K562 (cell line): ENCODE results near the gene CCT8L2. TPM values are rescaled to one million over a fixed set of nuclear protein-coding genes. Genes with fewer than 3 reads are reported as not detected.

Experiments
- ATAC-seq: fragments of 200-7000 bp; cut with Tn5 transposase; 3 replicates; pipeline ENCODE4 v1.9.1; 2020; ENCODE audit warnings: moderate library complexity
- BruUV-seq: library from RNA; stranded (reverse); fragments of 400-500 nt; replicated peaks from 2 replicates; lab custom pipeline; 2021; lab: Mats Ljungman, UMichigan
- CTCF ChIA-PET: fragments of 300-600 bp; formaldehyde crosslinking; extraction: SDS; loops from one replicate; lab custom pipeline; 2021; ENCODE audit warnings: low intra/inter-chr PET ratio; lab: Yijun Ruan, JAX
- POLR2A ChIA-PET: fragments of 300-600, 350-650 bp; sonication (Branson Sonifier 250); formaldehyde crosslinking; extraction: SDS; loops from one replicate; lab custom pipeline; 2021; ENCODE audit warnings: antibody characterized with exemption, inconsistent platforms; lab: Yijun Ruan, JAX
- DNase-seq, 4 experiments: peaks; one replicate each; pipeline versions ENCODE4 v3.0.0 to v3.0.0-alpha.2; 2011 to 2018; ENCODE audit warnings: low spot score in 3 of 4, mixed read lengths in 3 of 4; ENCODE audit errors: extremely low read depth in 1 of 4
- FAIRE-seq: peaks from 2 replicates; lab custom pipeline; 2011; peaks lifted over from hg19 to GRCh38; lab: Jason Lieb, UNC
- H2AFZ ChIP-seq: 2 replicates; pipeline ENCODE4 v1.6.0; 2011; ENCODE audit warnings: low read depth, low read length, control low read depth, inconsistent platforms
- H3K27ac ChIP-seq: fragments of 200-600 bp; 3 replicates; pipeline ENCODE4 v1.8.0; 2011; ENCODE audit warnings: low read depth, mild to moderate bottlenecking, control low read depth, inconsistent platforms, low read length, moderate library complexity, mixed read lengths; ENCODE audit errors: extremely low read depth
- H3K27me3 ChIP-seq, 2 experiments: fragments of 300-600 bp in 1 of 2; 2 replicates in 1 of 2; 3 replicates in 1 of 2; pipeline versions ENCODE4 v1.6.0 to v1.8.0; 2011; ENCODE audit warnings: inconsistent platforms in 2 of 2, low read length in 2 of 2, mild to moderate bottlenecking in 1 of 2, mixed read lengths in 1 of 2, moderate library complexity in 1 of 2; ENCODE audit not compliant: control insufficient read depth in 2 of 2, insufficient read depth in 2 of 2
- H3K36me3 ChIP-seq: fragments of 300-600 bp; 3 replicates; pipeline ENCODE4 v1.8.0; 2011; ENCODE audit warnings: mild to moderate bottlenecking, low read length, inconsistent platforms; ENCODE audit not compliant: control insufficient read depth, insufficient read depth
- H3K4me1 ChIP-seq, 2 experiments: fragments of 200-600 bp in 1 of 2; replicated peaks in 1 of 2; 2 replicates in 1 of 2; 3 replicates in 1 of 2; pipeline versions ENCODE4 v1.5.1 to v1.8.0; 2011; ENCODE audit warnings: inconsistent platforms in 2 of 2, low read length in 2 of 2, mild to moderate bottlenecking in 1 of 2, mixed read lengths in 1 of 2, moderate library complexity in 1 of 2; ENCODE audit not compliant: control insufficient read depth in 2 of 2, insufficient read depth in 2 of 2
- H3K4me2 ChIP-seq: 2 replicates; pipeline ENCODE4 v1.6.1; 2011; ENCODE audit warnings: low read length, control low read depth, inconsistent platforms, mixed read lengths; ENCODE audit not compliant: insufficient read depth
- H3K4me3 ChIP-seq: fragments of 200-600 bp; sonication (generic), shearing (Covaris generic); 2 replicates; pipeline ENCODE4 v1.5.1; 2016; ENCODE audit warnings: control low read depth, inconsistent platforms
- H3K79me2 ChIP-seq: fragments of 200-600 bp; 3 replicates; pipeline ENCODE4 v1.8.0; 2011; ENCODE audit warnings: low read length, inconsistent platforms; ENCODE audit not compliant: control insufficient read depth, insufficient read depth
- H3K9ac ChIP-seq, 2 experiments: 2 replicates each; pipeline versions ENCODE4 v1.6.0 to v1.6.1; 2011; ENCODE audit warnings: low read depth in 2 of 2, low read length in 2 of 2, control low read depth in 1 of 2, inconsistent platforms in 1 of 2, mild to moderate bottlenecking in 1 of 2, mixed read lengths in 1 of 2; ENCODE audit not compliant: insufficient read depth in 1 of 2
- H3K9me1 ChIP-seq: one replicate; pipeline ENCODE4 v1.6.0; 2011; ENCODE audit warnings: inconsistent platforms, mild to moderate bottlenecking, low read length, moderate library complexity; ENCODE audit not compliant: control insufficient read depth, insufficient read depth
- H3K9me3 ChIP-seq: replicated peaks from 2 replicates; pipeline ENCODE4 v1.5.1; 2011; ENCODE audit warnings: low read depth, low read length, inconsistent platforms; ENCODE audit not compliant: control insufficient read depth, insufficient read depth
- H4K20me1 ChIP-seq: replicated peaks from 2 replicates; pipeline ENCODE4 v1.6.1; 2011; ENCODE audit warnings: low read length, inconsistent platforms, mixed read lengths; ENCODE audit not compliant: control insufficient read depth, insufficient read depth
- CBX3 ChIP-seq, 2 experiments: IDR thresholded peaks; 1 replicate in 1 of 2; 2 replicates in 1 of 2; pipeline ENCODE4 v1.6.1; 2012; ENCODE audit warnings: inconsistent platforms in 2 of 2, low read length in 2 of 2, borderline replicate concordance in 1 of 2, control low read depth in 1 of 2
- FIP1L1 ChIP-seq: fragments of 200-400 bp; formaldehyde crosslinking; IDR thresholded peaks from 2 replicates; pipeline ENCODE4 v1.6.1; 2018; ENCODE audit warnings: mild to moderate bottlenecking, low read depth, low read length; ENCODE audit not compliant: poor library complexity, severe bottlenecking
- HMGN3 ChIP-seq: IDR thresholded peaks from 2 replicates; pipeline ENCODE4 v1.6.1; 2011; ENCODE audit warnings: borderline replicate concordance, low read depth, mild to moderate bottlenecking, mixed read lengths, low read length; ENCODE audit not compliant: insufficient read length; ENCODE audit errors: extremely low read depth
- KLF16 ChIP-seq: IDR thresholded peaks from 2 replicates; pipeline ENCODE4 v1.6.1; 2016; ENCODE audit warnings: antibody characterized with exemption
- MEIS2 ChIP-seq: fragments of 450-650 bp; IDR thresholded peaks from 2 replicates; pipeline ENCODE4 v1.6.1; 2014; ENCODE audit warnings: mild to moderate bottlenecking; ENCODE audit not compliant: partially characterized antibody
- MXI1 ChIP-seq: IDR thresholded peaks from 2 replicates; pipeline ENCODE4 v1.6.1; 2011; ENCODE audit warnings: low read depth, mild to moderate bottlenecking, improper control_type of control experiment, low read length
- SMAD1 ChIP-seq: fragments of 150-350 bp; IDR thresholded peaks from 2 replicates; pipeline ENCODE4 v1.6.1; 2014; ENCODE audit warnings: low read length, low read depth; ENCODE audit not compliant: partially characterized antibody
- USF2 ChIP-seq: sonication (generic); formaldehyde crosslinking; IDR thresholded peaks from 2 replicates; pipeline ENCODE4 v1.5.0; 2020; ENCODE audit warnings: missing genetic modification reagents
- WGBS: fragments of 100-300 bp; shearing (Covaris generic); methylation state at CpG from one replicate; pipeline ENCODE4 v1.1.6; 2016; ENCODE audit warnings: low coverage, mixed read lengths; ENCODE audit not compliant: insufficient coverage; ENCODE audit errors: missing lambda C conversion rate; 5-methylcytosine and 5-hydroxymethylcytosine counted together
- in situ Hi-C: fragments of 300-500 bp; cut with MboI; formaldehyde crosslinking; loops from 4 replicates; pipeline ENCODE4 v1.15.0; 2018; ENCODE audit warnings: inconsistent platforms, mixed read lengths
- intact Hi-C: fragments of 100-400 bp; cut with micrococcal nuclease; formaldehyde crosslinking; loops from 2 replicates; pipeline ENCODE4 v1.14.2; 2022
- polyA plus RNA-seq, 8 experiments: library from polyadenylated mRNA; depleted of rRNA in 4 of 8; stranded (reverse) in 5 of 8; unstranded in 3 of 8; fragments of >200 nt; fragmentation: Nextera tagmentation in 2 of 8; fragmentation: Illumina TruSeq in 1 of 8; extraction: Ambion mirVana in 2 of 8; extraction: Trizol in 1 of 8; gene quantifications; 2 replicates each; pipeline versions ENCODE4 v1.2.1 to v1.2.3, GENCODE V29; 2011 to 2014; ENCODE audit warnings: inconsistent platforms in 1 of 8, missing spikeins in 1 of 8
- total RNA-seq, 7 experiments: library from RNA; depleted of rRNA in 6 of 7; stranded (reverse); fragments of >200 nt in 6 of 7; fragmentation: Illumina TruSeq in 2 of 7; extraction: Trizol in 2 of 7; gene quantifications; 2 replicates each; pipeline versions ENCODE4 v1.2.1 to v1.2.3, GENCODE V29; 2011 to 2021; ENCODE audit warnings: low replicate concordance in 1 of 7

The CCT8L2 gene
- total and polyA plus RNA-seq, 9 of the 15 experiments (the other 6 are each of a cell fraction or from before 2014, with no cell fraction given) = 0.13 TPM; not detected in 8

- no peak for FAIRE-seq
- no peaks in the 10 kb centered on the region for H3K9me3 ChIP-seq
- peaks cover 0 to 15% of the 10 kb centered on the region in 2 experiments; a peak in 2 of 5 replicates for H3K27me3 ChIP-seq
- no peaks in the 10 kb centered on the region for H3K36me3 ChIP-seq
- no TSS peak for BruUV-seq
- CTCF ChIA-PET = no interaction called here
- no peak overlapping the region; a peak in 1 of 4 replicates for H3K9ac ChIP-seq
- H3K4me3 ChIP-seq = no peak overlapping the region
- no peak for TF ChIP-seq SMAD1
- peak; percentile 25 for TF ChIP-seq FIP1L1
- no peak for TF ChIP-seq MXI1
- TF ChIP-seq HMGN3 = peak; percentile 26
- peak in 1 of 2 experiments; percentile 32; a peak in 1 of 3 replicates for TF ChIP-seq CBX3 (IDR thresholded peaks at IDR 0.05; ENCODE audit: borderline replicate concordance in 1 of 2, low read length in 2 of 2)
- TF ChIP-seq USF2 (CRISPR knock-in tag) = no peak
- TF ChIP-seq MEIS2 = no peak
- TF ChIP-seq KLF16 = no peak
- peaks cover 0 to 69% of the 10 kb centered on the region in 2 experiments; a peak in 2 of 5 replicates for H3K4me1 ChIP-seq
- DNase-seq = no peak
- no peaks in the 10 kb centered on the region for H3K9me1 ChIP-seq
- no peaks in the 10 kb centered on the region for H4K20me1 ChIP-seq
- intact Hi-C loops = no loop called here
- in situ Hi-C loops = no loop called here
- WGBS = 2% methylated on average over 14 of the region's 14 CpGs
- POLR2A ChIA-PET = no interaction called here
- no peak overlapping the region for H3K4me2 ChIP-seq
- no peak overlapping the region for H3K27ac ChIP-seq
- no peak for ATAC-seq
- H3K79me2 ChIP-seq = no peaks in the 10 kb centered on the region
- no peak overlapping the region for H2AFZ ChIP-seq
Measured at GRCh38 chr22:16563555-16564520, 28.8 kb downstream of the CCT8L2 start.
